Globus pallidus (tissue), 1 donor: ENCODE data around the gene RASSF4.

Experiments
- DNase-seq: peaks from one replicate; pipeline ENCODE4 v3.0.0-alpha.2; 2015; ENCODE audit warnings: low spot score

The RASSF4 gene

DNA sequence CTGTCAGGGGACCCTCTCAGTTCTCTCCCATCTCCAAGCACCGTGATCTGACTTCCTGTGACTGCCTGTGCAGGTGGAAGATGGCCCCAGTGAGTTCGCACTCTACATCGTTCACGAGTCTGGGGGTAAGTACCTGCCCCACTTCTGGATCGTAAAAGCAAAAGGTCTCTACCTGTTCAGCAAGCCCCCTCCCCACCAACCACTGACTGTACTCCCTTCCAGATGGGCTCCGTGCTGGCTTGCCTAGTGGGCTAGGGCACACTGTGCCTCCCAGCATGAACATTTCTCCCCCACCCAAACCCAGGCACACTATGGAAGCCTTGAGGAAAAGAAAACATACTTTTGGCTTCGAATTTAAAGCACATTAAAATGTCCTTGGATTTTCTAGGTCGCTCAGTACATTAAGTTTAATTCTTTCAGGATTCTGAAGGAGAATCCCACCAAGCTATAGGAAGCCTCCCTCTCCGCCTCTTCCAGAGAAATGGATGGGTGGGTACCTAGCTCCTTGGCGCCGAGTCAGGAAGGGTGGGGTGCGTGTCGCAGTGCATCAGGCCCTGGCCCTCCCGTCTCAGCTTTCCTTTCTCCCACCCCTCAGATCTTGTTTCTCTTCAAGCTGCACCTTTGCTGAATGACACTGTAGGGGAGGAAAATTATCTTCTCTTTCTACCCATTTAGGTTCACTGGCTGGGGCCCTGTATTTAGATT, 30.1 kb downstream of the RASSF4 start:
- DNase-seq: no peak

DNA sequence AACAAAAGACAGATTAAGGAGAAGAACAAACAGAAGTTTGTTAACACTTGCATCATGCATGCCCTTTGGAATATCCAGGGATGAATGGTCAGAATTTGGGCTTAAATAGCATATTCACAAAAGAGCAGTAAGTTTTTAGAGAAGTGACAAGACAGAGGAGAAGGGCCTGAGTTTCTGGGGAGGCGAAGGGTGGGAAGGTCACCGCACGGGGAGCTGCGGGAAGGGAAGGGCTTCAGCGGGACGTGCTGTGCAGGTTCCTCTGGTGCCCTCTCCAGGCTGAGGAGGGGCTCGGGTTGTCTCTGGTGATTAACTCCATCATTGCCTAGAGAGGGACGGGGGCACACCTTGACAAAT, 30.7 kb downstream of the RASSF4 start:
- no peak for DNase-seq

DNA sequence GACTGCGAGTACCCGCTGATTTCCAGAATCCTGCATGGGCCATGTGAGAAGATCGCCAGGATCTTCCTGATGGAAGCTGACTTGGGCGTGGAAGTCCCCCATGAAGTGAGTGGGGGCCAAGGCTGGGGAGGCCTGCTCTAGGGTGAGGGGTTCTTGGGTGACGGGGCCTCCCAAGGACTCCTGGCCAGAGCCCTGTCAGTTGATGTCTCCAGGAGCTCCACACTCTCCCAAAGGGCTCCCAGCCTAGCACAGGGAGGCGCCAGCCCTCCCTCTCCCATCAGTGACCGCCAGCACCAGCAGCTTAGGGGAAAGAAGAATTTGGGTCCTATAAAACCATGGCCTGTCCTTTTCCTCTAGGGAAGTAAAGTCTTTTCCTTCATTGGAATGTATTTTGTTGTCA, 31.4 kb downstream of the RASSF4 start:
- no peak for DNase-seq

DNA sequence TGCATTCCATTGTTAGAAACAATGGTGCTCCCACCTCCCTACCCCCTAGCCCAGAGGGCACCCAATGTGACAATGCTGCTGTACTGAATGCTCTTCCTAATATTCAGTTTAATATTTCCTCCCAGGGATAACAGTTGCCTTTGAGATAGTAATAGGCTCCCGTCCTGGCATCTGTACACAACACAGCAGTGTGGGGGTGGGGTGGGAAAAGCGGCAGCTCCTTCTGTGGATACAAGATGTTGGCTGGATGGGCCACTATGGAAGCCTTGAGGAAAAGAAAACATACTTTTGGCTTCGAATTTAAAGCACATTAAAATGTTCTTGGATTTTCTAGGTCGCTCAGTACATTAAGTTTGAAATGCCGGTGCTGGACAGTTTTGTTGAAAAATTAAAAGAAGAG, 32.0 kb downstream of the RASSF4 start:
- no peak for DNase-seq

DNA sequence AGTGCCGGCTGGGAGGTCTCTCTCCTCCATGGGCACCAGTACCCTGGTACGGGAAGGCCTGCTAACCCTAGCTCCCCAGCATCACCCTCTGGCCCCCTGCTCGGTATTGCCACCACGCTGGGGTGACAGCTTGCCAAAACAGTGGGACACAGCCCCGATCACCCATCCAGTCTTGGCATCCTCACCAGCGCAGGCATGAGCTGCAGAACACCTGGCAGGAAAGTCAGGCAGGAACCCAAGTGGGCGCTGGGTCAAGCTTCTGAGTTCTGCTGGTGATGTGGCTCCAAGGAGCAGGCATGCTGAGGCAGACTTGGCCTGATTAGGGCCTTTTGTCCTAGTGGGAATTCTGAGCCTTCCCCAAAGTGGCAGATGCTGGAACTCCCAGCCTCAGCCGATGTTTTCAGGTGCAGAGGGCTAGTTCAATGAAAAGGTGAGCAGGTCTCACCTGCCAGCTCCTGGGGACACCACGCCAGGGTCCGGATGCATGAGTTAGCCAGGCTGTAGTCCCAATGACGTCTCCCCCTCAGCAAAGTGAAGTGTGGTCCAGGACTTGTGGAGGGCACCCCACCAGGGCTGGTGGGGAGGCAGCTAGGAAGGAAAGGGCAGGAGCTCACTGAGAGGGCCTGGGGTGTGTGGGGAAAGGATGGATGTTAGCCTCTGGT, 32.6 kb downstream of the RASSF4 start:
- DNase-seq: no peak

DNA sequence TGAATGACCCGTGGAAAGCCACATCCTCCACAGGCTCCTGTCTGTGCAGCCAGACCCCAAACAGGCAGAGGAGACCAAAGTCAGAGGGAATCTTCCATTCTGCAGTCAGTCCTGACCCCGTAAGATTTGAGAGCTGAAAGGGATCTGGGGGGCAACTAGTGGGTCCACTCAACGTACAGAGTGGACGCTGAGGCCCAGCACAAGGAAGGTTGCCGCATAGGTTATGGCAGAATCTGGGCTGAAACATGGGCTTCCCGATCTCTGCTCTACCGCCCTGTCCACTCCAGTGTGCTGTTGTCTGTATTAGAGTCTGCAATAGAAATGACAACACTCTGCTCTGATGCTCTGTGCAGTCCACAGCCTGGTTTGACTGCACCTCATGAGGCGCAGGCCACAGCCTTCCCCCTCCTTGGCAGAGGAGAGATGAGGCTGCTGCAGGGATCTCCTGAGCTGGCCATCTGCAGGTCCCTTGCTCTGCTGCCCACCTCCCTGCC, 33.2 kb downstream of the RASSF4 start:
- DNase-seq: no peak

DNA sequence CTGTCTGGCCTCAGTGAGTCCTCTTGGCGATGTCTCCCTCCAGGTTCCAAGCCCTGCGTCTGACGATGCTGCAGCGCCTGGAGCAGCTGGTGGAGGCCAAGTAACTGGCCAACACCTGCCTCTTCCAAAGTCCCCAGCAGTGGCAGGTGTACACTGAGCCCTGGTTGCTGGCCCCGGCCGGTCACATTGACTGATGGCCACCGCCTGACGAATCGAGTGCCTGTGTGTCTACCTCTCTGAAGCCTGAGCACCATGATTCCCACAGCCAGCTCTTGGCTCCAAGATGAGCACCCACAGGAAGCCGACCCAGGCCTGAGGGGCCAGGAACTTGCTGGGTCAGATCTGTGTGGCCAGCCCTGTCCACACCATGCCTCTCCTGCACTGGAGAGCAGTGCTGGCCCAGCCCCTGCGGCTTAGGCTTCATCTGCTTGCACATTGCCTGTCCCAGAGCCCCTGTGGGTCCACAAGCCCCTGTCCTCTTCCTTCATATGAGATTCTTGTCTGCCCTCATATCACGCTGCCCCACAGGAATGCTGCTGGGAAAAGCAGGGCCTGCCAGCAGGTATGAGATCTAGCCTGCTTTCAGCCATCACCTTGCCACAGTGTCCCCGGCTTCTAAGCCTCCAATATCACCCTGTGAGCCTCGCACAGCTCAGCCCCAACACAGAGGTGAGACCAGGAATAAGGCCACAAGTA, 33.8 kb downstream of the RASSF4 start:
- no peak for DNase-seq

DNA sequence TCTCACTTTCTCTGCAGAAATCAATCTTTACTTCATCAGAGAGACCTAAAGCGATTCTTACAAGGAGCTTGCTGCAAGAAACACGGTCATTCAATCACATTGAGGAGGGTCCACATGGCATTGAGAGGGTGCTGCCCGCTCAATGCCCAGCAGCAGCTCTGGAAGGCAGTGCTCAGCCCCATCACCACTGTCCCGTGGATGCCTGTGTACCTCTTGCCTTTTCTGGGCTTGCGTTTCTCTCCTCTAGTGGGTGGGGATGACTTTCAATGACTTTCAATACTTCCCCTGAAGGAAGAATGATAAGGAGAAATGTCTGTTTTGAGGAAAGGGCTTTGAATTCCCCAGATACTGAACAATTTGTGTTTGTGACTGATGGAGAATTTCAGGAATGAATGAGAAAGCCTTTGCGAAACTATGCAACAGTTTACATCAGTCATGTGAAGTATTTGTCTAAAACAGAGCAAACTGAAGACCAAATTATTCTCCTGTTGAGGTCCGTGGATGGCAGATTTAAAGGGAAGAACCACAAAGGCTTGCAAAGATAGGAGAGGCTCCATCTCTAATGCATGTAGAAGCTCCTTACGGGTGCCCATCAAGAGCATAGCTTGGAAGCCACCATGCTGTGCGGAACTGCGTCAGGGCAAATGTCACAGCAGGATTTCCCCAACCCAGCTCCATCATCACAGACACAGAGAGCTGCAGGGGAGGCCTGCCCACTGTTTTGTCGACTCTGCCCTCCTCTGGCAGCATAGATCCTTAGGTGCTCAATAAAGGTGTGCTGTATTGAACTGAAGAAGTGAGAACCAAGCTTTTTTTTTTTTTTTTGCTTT, 34.5 kb downstream of the RASSF4 start:
- no peak for DNase-seq

DNA sequence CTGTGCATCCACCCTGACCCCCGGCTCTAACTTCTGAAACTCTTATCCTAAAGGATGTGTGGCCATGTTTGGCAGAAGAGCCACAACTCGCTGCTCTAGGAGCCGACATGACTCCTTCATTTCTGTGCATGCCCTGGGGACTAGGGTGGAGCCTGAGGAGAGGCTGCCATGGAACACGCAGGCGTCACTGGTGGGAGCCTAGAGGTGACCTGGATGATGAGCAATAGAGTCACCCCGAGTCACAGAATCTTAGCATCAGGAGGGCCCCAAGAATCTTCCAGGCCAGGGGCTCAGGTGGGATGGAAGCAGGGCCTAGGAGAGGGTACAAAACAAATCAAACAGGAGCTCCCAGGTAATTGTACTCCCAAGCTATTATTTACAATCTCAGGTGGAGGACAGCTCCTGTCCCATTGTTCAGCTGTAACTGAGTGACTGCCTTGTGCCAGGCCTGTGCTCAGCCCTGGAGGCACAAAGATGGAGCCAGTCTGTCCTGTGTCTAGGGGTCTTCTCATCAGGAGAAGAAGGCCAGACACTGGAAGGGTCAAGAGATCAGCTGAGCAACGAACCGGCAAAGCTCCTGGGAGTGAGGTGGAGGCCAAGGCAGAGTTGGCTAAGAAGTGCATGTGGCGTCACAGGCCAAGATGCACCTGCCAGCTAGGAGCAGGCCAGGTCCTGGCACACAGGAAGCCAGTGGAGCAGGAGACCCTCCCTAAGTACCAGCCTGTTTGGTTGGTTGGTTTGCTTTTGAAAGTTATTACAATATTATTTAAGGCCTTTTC, 35.3 kb downstream of the RASSF4 start:
- no peak for DNase-seq

DNA sequence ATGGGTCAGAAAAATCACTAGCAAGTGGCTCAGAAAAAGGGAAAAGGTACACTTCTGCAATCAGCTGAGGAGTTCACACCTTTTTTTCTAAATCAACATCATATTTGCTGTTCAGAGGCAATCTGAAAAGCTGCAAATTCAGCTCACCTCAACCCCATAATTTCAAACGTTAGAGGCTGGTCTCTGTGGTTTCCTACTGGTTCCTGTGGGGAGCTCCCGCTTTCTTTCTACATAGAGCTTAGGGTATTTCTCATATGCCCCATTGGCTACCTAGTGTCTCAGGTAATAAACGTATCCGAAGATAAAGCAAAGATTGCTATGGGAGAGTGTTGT, 35.9 kb downstream of the RASSF4 start:
- DNase-seq: no peak

DNA sequence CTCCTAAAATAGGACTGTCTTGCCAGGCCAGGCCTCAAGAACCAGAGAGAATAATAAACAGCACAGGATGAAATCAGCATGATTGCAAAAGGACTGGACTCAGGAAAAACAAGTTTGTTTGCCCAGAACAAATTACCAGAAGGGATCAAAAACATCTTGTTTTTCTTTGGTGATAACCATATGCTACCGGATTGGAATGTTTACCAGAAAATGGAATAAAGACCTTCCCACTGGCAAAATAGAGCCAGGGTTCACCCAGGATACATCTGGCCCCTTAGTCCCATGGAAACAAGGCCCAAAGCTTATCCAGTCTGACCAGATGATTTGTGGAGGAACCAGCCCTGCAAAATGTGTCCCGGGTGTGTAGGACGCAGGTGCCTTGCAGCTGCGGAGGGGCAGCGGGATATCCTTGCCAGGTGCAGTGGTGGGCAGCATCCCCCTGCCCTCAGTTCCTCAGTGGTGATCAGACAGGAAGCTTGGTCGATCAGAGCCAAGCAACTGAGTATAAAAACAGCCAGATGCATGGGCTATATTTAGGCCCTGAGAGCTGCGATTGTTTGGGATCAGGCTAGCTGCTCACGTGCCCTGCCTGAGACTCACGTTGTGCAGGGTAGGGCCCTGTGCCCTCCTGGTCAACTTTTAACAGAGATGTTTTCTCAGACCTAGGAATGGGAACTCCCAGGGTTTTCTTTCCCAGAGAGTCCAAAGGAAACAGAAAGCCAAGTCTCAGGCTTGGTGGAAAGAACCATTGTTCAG, 36.5 kb downstream of the RASSF4 start:
- peak; percentile 72 for DNase-seq

DNA sequence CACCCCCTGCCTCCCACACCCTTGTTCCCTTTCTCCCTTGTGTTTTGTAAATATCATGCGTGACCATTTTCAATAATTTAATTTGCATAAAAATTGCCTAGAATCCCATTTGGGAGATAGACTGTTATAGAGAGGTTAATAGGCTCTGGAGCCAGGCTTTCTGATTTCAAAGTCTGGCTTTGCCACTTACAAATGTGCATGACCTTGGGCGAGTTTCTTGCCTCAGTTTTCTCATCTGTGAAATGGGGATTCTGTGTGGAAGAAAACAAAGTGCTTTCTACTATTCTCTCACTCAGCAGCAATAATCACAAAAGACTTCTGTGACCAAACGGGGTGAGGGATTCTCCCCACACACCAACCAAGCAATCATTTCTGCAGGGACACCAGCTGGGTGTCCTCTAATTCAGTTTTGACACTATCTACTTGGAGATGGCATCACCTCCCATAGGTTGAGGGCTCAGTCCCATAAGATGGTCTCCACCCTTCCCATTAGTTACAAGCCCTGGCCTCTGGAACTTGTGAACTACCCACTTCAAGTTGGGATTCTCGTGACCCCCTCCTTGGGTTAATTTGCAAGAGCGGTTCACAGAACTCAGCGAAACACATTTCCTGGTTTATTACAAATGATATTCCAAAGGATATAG, 37.6 kb downstream of the RASSF4 start:
- DNase-seq: no peak

DNA sequence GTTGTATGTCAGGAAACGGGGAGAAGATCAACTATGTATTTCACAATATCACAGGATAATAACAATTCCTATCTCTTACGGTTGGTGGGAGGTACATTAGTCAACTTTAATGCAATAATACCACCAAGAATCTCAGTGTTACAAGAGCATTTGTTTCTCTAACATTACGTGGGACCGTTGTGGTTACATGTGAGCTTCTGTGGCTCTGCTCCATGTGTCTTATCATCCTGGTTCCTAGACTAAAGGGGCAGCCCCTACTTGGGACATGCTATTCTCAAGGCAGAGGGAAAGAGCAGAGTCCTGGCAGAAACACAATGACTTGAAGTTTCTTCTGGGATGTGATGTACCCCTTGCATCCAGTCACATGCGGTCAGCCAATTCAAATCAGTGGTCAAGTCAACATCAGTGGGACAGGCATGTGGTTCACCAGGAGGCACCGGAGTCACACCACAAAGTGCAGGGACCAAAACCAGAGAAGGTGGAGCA, 38.6 kb downstream of the RASSF4 start:
- DNase-seq: no peak

DNA sequence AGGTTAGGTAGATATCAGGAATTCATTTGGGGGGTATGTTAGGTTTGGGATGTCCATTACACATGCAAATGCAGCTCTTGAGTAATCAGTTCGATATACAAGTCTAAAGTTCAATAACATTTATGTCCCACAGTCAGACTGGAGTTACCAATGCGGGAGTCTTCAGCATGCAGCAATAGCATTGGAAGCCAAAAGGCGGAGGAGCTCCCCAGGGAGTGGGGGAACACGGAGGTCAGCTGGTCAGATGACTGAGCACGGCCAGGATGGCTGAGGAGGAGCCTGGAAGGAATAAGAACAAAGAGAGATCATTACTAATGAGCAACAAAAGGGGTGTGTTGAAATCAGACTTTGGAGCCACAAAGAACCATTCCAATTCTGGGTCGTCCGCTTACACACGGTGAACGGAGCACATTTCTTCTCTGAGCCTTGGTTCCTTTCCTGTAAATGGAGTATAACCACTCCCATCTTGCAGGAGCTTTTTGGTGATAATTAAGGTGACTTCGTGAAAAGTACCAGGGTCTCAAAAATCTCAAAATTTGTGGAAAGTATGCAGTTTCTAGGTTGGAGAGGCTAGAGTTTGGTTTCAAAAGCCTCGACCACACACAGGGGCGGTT, 40.6 kb downstream of the RASSF4 start:
- DNase-seq: no peak

DNA sequence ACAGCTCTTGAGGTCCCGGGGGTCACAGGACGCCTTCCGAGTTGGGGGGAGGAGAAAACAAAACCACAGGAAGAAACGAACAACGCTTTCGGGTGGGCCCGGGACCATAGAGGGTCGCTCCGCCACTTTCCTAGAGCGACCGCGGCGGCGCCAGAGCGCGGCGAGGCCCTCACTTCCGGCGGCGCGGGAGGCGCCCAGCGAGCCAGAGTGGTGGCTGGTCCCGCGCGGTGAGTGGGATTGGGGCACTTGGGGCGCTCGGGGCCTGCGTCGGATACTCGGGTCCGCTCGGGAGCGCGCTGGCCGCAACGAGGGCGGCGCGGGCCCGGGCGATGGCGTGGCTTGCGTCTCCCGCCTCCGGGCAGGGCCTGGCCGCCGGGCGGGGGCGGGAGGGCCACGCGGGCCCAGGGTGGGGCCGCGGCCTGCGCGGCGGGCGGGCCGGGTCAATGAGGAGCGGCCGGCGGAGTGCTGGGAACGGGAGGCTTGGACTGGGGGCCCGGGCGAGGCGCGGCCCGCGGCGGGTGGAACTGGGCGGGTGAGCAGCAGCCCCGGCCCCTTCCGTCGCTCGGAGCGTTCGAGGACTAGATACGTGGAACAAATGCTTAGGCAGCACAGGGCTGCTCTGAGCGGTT, 41.3 kb downstream of the RASSF4 start, which contains the start of gene ZNF22:
Gene ZNF22 (plus strand): TSS at position 172 of the 629 bp plus-strand sequence. CDS start 2,446 bp downstream, outside the sequence.
- DNase-seq: peak; percentile 69

DNA sequence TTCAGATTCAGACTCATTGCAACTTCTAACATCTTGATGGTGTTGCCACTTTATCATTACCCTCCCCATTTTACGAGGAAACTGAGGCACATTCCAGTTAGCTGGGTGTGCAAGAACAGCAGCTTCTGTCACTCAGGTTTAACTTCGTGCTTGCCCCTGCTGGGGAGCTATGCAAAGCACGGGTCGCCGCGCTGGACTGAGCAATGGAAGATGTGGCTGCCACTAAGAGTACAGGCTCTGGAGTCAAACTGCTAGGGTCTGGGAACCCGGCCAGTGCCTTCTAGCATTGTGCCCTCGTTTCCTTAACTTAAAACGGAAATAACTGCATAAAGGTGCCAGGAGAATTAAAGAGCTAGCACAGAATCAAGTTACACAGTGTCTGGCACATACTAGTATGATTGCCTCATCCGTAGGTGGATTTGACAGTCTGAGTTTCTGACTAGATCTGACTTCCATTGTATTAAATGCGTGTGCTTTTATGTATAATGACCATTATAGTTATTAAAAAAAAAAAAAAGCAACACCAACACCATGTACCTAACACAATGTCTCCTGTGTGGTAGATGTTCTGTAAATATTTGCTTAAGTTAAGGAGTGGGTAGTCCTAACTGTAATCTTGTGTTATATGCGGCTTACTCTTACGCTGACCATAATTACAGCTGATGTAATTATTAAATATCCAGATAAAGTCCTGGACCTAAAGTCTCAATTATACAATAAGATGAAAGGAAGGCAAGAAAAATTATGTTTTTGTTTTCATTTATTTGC, 42.0 kb downstream of the RASSF4 start:
- no peak for DNase-seq

DNA sequence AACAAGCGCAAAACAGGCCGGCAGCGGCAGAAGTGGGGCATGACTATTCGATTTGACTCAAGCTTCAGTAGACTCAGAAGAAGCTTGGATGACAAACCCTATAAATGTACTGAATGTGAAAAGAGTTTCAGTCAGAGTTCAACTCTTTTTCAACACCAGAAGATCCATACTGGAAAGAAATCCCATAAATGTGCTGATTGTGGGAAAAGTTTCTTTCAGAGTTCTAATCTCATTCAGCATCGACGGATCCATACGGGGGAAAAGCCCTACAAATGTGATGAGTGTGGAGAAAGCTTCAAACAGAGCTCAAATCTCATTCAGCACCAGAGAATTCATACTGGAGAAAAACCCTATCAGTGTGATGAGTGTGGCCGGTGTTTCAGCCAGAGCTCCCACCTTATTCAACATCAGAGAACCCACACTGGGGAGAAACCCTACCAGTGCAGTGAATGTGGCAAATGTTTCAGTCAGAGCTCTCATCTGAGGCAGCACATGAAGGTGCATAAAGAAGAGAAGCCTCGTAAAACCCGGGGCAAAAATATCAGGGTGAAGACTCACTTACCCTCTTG, 43.9 kb downstream of the RASSF4 start:
- DNase-seq: no peak

DNA sequence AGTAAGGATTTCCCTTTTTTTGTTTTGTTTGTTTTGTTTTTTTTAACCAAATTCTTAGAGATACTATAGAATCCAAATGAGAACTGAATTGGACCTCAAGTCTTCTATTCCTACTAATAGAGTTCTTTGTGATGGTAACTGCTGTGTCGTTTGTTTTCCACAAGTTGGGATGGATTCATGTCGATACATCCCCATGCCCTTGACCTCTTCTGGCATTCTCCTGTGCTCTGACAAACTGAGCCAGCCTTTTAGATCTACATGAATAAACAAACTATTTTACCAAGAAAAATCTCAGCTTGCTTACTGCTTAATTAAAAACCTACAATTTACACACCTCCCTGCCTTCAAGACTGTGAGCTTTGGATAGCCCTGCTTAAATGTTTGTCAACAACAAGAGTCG, 45.1 kb downstream of the RASSF4 start:
- DNase-seq: no peak
